HL-60 (cell line): Measurements from ENCODE around the gene MGST2.

Source experiments
- DNase-seq, 2 experiments: peaks; one replicate each; pipeline ENCODE4 v3.0.0-alpha.2; 2010 to 2020; ENCODE audit warnings: low read depth in 1 of 2, low spot score in 1 of 2
- H3K27ac ChIP-seq: fragments of 250-450 bp; sonication (Bioruptor Pico); replicated peaks from 2 replicates; pipeline ENCODE4 v1.5.1; 2020; ENCODE audit warnings: mild to moderate bottlenecking, moderate library complexity
- H3K27me3 ChIP-seq: fragments of 250-450 bp; sonication (Bioruptor Pico); 2 replicates; pipeline ENCODE4 v1.5.1; 2021; ENCODE audit warnings: mild to moderate bottlenecking, moderate library complexity; ENCODE audit not compliant: insufficient read depth, poor library complexity, severe bottlenecking
- H3K4me3 ChIP-seq: replicated peaks from 2 replicates; pipeline ENCODE4 v1.5.1; 2011; ENCODE audit warnings: mild to moderate bottlenecking, control low read depth, low read length; ENCODE audit not compliant: insufficient read depth
- GABPA ChIP-seq: IDR thresholded peaks from 2 replicates; pipeline ENCODE4 v1.6.1; 2012; ENCODE audit warnings: low read depth
- POLR2AphosphoS5 ChIP-seq: IDR thresholded peaks from 2 replicates; pipeline ENCODE4 v1.6.1; 2012; ENCODE audit warnings: low read depth
- SPI1 ChIP-seq: IDR thresholded peaks from 2 replicates; pipeline ENCODE4 v1.6.1; 2012; ENCODE audit warnings: low read depth, mild to moderate bottlenecking, borderline replicate concordance
- TF ChIP-seq, protein P1 (sequence below): IDR thresholded peaks from 2 replicates; pipeline ENCODE4 v1.6.1; 2012; ENCODE audit warnings: low read depth; ENCODE audit not compliant: insufficient replicate concordance
- TF ChIP-seq, protein P2 (sequence below): IDR thresholded peaks from one replicate; pipeline ENCODE4 v1.5.1; 2011; ENCODE audit warnings: low read length, control low read depth, inconsistent platforms; ENCODE audit not compliant: insufficient read depth

Gene MGST2

DNA sequence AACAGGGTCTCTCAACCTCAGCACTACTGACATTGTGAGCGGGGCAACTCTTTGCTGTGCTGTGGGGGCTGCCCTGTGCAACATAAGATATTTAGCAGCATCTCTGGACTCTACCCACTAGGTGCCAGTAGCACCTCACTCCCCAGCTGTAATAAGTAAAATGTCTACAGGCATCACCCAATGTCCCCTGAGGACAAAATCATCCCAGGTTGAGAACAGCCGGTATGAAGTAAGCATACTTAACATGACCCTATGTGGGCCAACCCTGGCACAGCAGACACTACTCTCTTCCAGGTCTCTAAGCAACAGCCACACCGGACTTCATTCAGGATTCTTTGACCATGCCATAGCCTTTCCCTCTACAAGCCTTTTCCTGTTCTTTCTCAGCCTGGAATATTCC lies 10.5 kb upstream of the MGST2 start:
- peak in 1 of 2 experiments; percentile 19 for DNase-seq
- Histone ChIP-seq H3K27me3 (no peaks in the 10 kb centered on the region), H3K4me3 (no peak overlapping the region), H3K27ac (no peak overlapping the region)
- TF ChIP-seq SPI1 (no peak), GABPA (no peak), POLR2AphosphoS5 (no peak)
- TF ChIP-seq, protein P1, sequence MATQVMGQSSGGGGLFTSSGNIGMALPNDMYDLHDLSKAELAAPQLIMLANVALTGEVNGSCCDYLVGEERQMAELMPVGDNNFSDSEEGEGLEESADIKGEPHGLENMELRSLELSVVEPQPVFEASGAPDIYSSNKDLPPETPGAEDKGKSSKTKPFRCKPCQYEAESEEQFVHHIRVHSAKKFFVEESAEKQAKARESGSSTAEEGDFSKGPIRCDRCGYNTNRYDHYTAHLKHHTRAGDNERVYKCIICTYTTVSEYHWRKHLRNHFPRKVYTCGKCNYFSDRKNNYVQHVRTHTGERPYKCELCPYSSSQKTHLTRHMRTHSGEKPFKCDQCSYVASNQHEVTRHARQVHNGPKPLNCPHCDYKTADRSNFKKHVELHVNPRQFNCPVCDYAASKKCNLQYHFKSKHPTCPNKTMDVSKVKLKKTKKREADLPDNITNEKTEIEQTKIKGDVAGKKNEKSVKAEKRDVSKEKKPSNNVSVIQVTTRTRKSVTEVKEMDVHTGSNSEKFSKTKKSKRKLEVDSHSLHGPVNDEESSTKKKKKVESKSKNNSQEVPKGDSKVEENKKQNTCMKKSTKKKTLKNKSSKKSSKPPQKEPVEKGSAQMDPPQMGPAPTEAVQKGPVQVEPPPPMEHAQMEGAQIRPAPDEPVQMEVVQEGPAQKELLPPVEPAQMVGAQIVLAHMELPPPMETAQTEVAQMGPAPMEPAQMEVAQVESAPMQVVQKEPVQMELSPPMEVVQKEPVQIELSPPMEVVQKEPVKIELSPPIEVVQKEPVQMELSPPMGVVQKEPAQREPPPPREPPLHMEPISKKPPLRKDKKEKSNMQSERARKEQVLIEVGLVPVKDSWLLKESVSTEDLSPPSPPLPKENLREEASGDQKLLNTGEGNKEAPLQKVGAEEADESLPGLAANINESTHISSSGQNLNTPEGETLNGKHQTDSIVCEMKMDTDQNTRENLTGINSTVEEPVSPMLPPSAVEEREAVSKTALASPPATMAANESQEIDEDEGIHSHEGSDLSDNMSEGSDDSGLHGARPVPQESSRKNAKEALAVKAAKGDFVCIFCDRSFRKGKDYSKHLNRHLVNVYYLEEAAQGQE, result no peak
- TF ChIP-seq, protein P2, sequence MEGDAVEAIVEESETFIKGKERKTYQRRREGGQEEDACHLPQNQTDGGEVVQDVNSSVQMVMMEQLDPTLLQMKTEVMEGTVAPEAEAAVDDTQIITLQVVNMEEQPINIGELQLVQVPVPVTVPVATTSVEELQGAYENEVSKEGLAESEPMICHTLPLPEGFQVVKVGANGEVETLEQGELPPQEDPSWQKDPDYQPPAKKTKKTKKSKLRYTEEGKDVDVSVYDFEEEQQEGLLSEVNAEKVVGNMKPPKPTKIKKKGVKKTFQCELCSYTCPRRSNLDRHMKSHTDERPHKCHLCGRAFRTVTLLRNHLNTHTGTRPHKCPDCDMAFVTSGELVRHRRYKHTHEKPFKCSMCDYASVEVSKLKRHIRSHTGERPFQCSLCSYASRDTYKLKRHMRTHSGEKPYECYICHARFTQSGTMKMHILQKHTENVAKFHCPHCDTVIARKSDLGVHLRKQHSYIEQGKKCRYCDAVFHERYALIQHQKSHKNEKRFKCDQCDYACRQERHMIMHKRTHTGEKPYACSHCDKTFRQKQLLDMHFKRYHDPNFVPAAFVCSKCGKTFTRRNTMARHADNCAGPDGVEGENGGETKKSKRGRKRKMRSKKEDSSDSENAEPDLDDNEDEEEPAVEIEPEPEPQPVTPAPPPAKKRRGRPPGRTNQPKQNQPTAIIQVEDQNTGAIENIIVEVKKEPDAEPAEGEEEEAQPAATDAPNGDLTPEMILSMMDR, result peak; percentile 24

DNA sequence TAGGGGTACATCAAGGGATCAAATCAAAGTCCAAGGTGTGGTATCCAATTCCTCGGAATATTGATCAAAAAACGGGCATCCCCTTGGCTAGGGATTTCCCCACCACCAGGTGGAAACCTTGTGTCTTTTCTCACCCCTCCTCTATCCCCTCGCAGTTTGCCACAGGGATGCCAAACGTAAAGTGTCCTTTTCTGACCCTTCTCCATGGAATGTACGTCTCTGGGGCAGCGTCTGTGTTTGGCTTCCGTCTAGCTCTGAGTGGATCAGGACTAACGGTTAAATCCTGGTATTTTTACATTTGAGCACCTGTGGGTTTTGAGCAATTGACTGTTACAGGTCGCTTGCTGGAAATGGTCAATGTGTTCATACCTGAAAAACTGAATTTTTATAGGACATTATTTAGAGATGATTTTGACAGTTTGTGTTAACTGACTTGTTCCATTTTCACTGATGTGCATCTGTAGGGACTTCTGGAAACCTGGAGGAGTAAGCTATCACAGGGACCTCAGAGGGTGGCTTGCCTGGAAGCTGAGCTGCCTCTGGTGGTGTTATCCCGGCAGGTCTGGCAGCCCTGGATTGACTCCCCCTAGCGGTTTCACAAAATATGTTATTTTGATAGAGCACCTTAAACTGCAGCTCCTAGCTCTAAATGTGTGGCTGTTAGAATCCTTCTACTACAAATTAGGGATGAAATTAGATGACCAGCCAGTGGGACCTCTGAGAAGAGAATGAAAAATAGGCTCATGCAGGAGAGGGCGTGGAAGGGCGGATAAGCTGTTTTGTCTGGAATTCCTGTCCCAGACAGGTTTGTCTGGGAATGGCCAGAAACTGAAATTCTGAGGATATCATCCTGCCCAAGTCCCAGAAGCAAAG lies 8.8 kb upstream of the MGST2 start:
- Histone ChIP-seq H3K27me3 (no peaks in the 10 kb centered on the region), H3K4me3 (no peak overlapping the region), H3K27ac (no peak overlapping the region)
- TF ChIP-seq, protein P2, result peak; percentile 86
- no peak for TF ChIP-seq GABPA
- DNase-seq, result peak; percentile 61 to 73

DNA sequence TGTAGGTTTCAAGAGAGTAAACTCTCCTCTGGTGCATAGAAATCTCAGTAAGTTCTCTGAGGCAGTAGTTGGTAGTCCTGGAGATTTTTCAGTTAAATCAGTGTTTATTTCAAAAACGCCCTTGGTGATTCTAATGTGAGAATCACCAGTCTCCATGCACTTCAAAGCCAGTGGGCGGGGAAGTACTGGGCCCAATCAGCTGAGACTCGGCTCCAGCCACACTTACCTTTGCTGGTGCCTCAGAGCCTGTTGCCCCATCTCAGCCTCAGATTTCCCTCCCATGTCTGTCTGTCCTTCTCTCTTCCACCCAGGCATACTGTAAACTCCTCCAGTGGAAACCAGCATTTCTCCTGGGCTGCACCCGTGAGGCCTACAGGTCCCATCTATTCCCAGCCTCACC lies 7.4 kb upstream of the MGST2 start:
- Histone ChIP-seq H3K27me3 (no peaks in the 10 kb centered on the region), H3K27ac (no peak overlapping the region), H3K4me3 (no peak overlapping the region)
- DNase-seq, result no peak
- TF ChIP-seq, protein P2, result no peak
- TF ChIP-seq, protein P1, result no peak
- TF ChIP-seq SPI1, result no peak
- no peak for TF ChIP-seq GABPA
- TF ChIP-seq POLR2AphosphoS5, result no peak
